ENCODE data around the gene UBE2O. TPM values are rescaled to one million over a fixed set of nuclear protein-coding genes. Genes with fewer than 3 reads are reported as not detected.

Gene UBE2O
- total RNA-seq, 1 experiment from 2014 or later = 52.6 TPM

GRCh38 chr17:76466775-76467130 lies 13.8 kb upstream of the UBE2O start:
- WGBS (ENCODE audit: extremely low coverage, insufficient read length, low lambda C conversion rate) = no CpG with 5 or more reads among the region's 6 CpGs

More at GRCh38 chr17:76466775-76467130, 13.8 kb upstream of the UBE2O start:
- Histone ChIP-seq H4K20me1 (ENCODE audit: control insufficient read depth, insufficient read depth, insufficient read length) (no peaks in the 10 kb centered on the region), H3K23me2 (ENCODE audit: insufficient read length, low read depth, low read length, poor library complexity, severe bottlenecking) (no peaks in the 10 kb centered on the region), H3K27me3 (ENCODE audit: insufficient read depth, low read length) (no peaks in the 10 kb centered on the region), H2BK12ac (ENCODE audit: insufficient read length, low read depth, low read length) (no peak overlapping the region), H2AK5ac (ENCODE audit: insufficient read length, low read length) (no peak overlapping the region), H3K4me2 (ENCODE audit: insufficient read depth, insufficient read length, low read length) (no peak overlapping the region), H3K79me2 (ENCODE audit: insufficient read depth, low read length) (no peaks in the 10 kb centered on the region), H2BK5ac (ENCODE audit: insufficient read length, low read length) (no peak overlapping the region), H3K79me1 (ENCODE audit: insufficient read depth, low read depth, low read length, poor library complexity, severe bottlenecking) (no peaks in the 10 kb centered on the region), H3T11ph (ENCODE audit: low read length) (no peak overlapping the region), H3K27ac (ENCODE audit: insufficient read length, low read depth, low read length) (no peak overlapping the region), H2AFZ (ENCODE audit: low read length) (no peak overlapping the region), H4K91ac (ENCODE audit: insufficient read length, low read depth, low read length) (no peak overlapping the region), H3K18ac (ENCODE audit: insufficient read length, low read depth, low read length) (no peak overlapping the region), H4K5ac (ENCODE audit: insufficient read length, low read depth, low read length) (no peak overlapping the region), H3K4ac (ENCODE audit: low read depth, low read length) (no peak overlapping the region), H3K4me1 (ENCODE audit: insufficient read depth, low read length) (no peaks in the 10 kb centered on the region), H2BK20ac (ENCODE audit: low read depth, low read length, poor library complexity, severe bottlenecking) (no peak overlapping the region), H3K23ac (ENCODE audit: insufficient read length, low read depth, low read length) (no peak overlapping the region), H3K56ac (ENCODE audit: insufficient read length, low read depth, low read length) (no peak overlapping the region), H2BK15ac (ENCODE audit: low read depth, low read length) (no peak overlapping the region), H3K14ac (ENCODE audit: insufficient read depth, low read length) (no peak overlapping the region), H4K8ac (replicated peaks; ENCODE audit: insufficient read length, low read depth, low read length) (no peak overlapping the region), H3K9ac (ENCODE audit: extremely low read depth, insufficient read length, low read length) (no peak overlapping the region), H2BK120ac (ENCODE audit: low read depth, low read length, poor library complexity, severe bottlenecking) (no peak overlapping the region), H3K9me3 (ENCODE audit: control insufficient read depth, low read depth, low read length) (no peaks in the 10 kb centered on the region)
- TF ChIP-seq, protein P1, sequence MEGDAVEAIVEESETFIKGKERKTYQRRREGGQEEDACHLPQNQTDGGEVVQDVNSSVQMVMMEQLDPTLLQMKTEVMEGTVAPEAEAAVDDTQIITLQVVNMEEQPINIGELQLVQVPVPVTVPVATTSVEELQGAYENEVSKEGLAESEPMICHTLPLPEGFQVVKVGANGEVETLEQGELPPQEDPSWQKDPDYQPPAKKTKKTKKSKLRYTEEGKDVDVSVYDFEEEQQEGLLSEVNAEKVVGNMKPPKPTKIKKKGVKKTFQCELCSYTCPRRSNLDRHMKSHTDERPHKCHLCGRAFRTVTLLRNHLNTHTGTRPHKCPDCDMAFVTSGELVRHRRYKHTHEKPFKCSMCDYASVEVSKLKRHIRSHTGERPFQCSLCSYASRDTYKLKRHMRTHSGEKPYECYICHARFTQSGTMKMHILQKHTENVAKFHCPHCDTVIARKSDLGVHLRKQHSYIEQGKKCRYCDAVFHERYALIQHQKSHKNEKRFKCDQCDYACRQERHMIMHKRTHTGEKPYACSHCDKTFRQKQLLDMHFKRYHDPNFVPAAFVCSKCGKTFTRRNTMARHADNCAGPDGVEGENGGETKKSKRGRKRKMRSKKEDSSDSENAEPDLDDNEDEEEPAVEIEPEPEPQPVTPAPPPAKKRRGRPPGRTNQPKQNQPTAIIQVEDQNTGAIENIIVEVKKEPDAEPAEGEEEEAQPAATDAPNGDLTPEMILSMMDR (conservative IDR thresholded peaks at IDR 0.05) = no peak
- DNase-seq = no peak
- Mint-ChIP-seq H3K9me3 (no peaks in the 10 kb centered on the region), H3K27me3 (ENCODE audit: low read depth) (peaks cover 19% of the 10 kb centered on the region), H3K4me3 (no peak overlapping the region), H3K27ac (no peak overlapping the region), H3K36me3 (ENCODE audit: insufficient read depth in 1 of 3, low read depth in 3 of 3) (peaks cover 4 to 9% (median 4%) of the 10 kb centered on the region in 3 experiments; a peak in 4 of 7 replicates), H3K4me1 (peaks cover 3 to 22% of the 10 kb centered on the region in 2 experiments)
